ENCODE measurements around the gene RUNX1. TPM values are rescaled to one million over a fixed set of nuclear protein-coding genes. Genes with fewer than 3 reads are reported as not detected.

RUNX1 gene
- total RNA-seq, 1 experiment from 2014 or later, result 0.52 TPM

DNA sequence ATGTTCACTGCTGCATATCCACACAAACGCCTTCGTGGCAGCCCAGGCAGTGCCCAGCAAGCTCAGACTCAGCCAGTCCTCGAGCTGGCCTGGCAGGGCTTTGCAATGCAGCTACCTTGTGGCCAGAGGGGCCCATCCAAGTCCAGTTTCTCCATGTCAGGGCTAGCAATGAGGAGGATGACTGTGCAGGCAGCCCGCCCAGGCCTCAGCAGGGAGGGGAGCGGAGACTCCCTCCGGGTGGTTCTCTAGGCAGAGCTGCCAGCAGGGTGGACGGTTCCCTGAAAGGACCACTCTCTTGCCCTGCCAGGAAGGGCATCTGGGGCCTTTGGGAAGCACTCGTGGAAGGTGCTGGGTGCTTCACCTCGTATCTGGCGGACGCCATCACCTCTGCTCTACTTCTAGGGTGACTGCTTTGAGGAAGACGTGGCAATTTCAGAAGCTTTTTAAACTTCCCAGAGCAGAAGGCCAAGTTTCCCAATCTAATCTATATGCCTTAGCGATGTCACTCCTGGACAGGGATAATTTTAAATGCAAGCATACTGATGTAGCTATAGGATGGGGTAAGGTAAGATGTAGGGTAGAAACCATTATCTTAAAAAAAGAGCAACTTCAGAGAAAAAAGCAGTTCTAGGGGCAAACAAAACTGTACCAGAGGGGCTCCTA lies 56.2 kb downstream of the RUNX1 start:
- BruUV-seq (replicated peaks), result no TSS peak
- peaks cover 9% of the 10 kb centered on the region for H3K27me3 ChIP-seq (replicated peaks; ENCODE audit: insufficient read depth, low read depth, low read length, poor library complexity)
- CTCF ChIA-PET, result no interaction called here

DNA sequence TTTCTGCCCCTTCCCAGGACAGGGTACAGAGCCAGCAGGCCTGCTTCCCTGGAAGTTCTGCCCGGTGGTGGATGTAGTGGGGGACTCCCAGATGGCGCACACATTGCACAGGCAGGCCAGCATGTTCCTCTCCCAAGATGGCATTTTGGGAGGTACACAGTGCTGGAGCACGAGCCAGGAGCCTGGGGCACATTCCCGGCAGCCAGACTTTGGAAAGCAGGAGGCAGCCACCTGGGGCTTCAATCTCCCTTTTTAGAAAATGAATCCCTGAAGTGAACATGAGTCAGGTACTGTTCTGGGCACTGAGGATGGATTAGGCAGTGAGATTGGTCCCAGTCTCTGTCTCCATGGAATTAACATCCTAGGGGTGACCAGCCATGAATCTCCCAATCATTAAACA lies 56.9 kb downstream of the RUNX1 start:
- Histone ChIP-seq H3K36me3 (ENCODE audit: insufficient read depth, low read length, poor library complexity, severe bottlenecking) (no peaks in the 10 kb centered on the region), H3K27me3 (replicated peaks; ENCODE audit: insufficient read depth, low read depth, low read length, poor library complexity) (peaks cover 15% of the 10 kb centered on the region), H3K4me1 (ENCODE audit: insufficient read depth, low read length, poor library complexity, severe bottlenecking) (no peaks in the 10 kb centered on the region), H3K4me3 (ENCODE audit: low read depth, low read length, poor library complexity, severe bottlenecking) (no peak overlapping the region), H3K27ac (ENCODE audit: low read depth, low read length, poor library complexity, severe bottlenecking) (no peak overlapping the region), H3K9me3 (ENCODE audit: low read depth, low read length, poor library complexity, severe bottlenecking) (no peaks in the 10 kb centered on the region)
- no peak for DNase-seq (ENCODE audit: low spot score)
- BruUV-seq (replicated peaks), result no TSS peak
- ChIA-PET CTCF (no interaction called here), POLR2A (ENCODE audit: low non-redundant PET) (no interaction called here)
- TF ChIP-seq EZH2 (IDR thresholded peaks at IDR 0.05; ENCODE audit: borderline replicate concordance, low read depth, low read length, poor library complexity, severe bottlenecking), result no peak
- TF ChIP-seq, protein P1, sequence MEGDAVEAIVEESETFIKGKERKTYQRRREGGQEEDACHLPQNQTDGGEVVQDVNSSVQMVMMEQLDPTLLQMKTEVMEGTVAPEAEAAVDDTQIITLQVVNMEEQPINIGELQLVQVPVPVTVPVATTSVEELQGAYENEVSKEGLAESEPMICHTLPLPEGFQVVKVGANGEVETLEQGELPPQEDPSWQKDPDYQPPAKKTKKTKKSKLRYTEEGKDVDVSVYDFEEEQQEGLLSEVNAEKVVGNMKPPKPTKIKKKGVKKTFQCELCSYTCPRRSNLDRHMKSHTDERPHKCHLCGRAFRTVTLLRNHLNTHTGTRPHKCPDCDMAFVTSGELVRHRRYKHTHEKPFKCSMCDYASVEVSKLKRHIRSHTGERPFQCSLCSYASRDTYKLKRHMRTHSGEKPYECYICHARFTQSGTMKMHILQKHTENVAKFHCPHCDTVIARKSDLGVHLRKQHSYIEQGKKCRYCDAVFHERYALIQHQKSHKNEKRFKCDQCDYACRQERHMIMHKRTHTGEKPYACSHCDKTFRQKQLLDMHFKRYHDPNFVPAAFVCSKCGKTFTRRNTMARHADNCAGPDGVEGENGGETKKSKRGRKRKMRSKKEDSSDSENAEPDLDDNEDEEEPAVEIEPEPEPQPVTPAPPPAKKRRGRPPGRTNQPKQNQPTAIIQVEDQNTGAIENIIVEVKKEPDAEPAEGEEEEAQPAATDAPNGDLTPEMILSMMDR (conservative IDR thresholded peaks at IDR 0.05; ENCODE audit: low read depth, low read length), result no peak
- intact Hi-C loops (cut with micrococcal nuclease; ENCODE audit: unreplicated experiment), result no loop called here

More for the DNA sequence above, 56.2 kb downstream of the RUNX1 start:
- Histone ChIP-seq H3K27ac (ENCODE audit: low read depth, low read length, poor library complexity, severe bottlenecking) (no peak overlapping the region), H3K4me1 (ENCODE audit: insufficient read depth, low read length, poor library complexity, severe bottlenecking) (no peaks in the 10 kb centered on the region), H3K4me3 (ENCODE audit: low read depth, low read length, poor library complexity, severe bottlenecking) (no peak overlapping the region), H3K36me3 (ENCODE audit: insufficient read depth, low read length, poor library complexity, severe bottlenecking) (no peaks in the 10 kb centered on the region), H3K9me3 (ENCODE audit: low read depth, low read length, poor library complexity, severe bottlenecking) (no peaks in the 10 kb centered on the region)
- POLR2A ChIA-PET (ENCODE audit: low non-redundant PET), result no interaction called here
- DNase-seq (ENCODE audit: low spot score), result no peak
- TF ChIP-seq EZH2 (IDR thresholded peaks at IDR 0.05; ENCODE audit: borderline replicate concordance, low read depth, low read length, poor library complexity, severe bottlenecking), result no peak
- TF ChIP-seq, protein P1 (conservative IDR thresholded peaks at IDR 0.05; ENCODE audit: low read depth, low read length), result no peak
- intact Hi-C loops (cut with micrococcal nuclease; ENCODE audit: unreplicated experiment), result no loop called here

DNA sequence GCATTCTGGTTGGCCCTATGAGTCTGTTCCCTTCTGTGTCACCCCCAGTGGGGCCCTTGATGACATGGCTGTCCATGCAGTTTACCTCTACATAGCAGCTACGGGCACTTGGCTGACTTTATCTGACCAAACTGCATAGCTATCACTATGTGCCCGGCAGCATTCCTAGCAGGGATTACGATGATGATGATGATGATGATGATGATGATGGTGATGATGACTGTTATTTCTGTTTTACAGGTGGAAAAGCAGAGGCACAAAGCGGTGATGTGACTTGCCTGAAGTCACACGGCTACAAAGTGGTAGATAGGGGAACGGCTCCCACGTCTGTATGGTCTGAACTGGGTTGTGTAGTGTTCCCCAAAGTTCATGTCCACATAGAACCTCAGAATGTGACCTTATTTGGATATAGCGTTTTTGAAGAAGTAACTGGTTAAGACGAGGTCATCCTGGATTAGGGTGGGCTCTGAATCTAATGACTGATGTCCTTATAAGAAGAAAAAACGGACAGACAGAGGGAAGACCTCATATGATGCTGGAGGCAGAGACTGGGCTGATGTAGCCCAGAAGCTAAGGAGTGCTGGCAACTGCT lies 57.6 kb downstream of the RUNX1 start:
- Histone ChIP-seq H3K36me3 (ENCODE audit: insufficient read depth, low read length, poor library complexity, severe bottlenecking) (no peaks in the 10 kb centered on the region), H3K4me1 (ENCODE audit: insufficient read depth, low read length, poor library complexity, severe bottlenecking) (no peaks in the 10 kb centered on the region), H3K4me3 (ENCODE audit: low read depth, low read length, poor library complexity, severe bottlenecking) (no peak overlapping the region), H3K27me3 (replicated peaks; ENCODE audit: insufficient read depth, low read depth, low read length, poor library complexity) (peaks cover 20% of the 10 kb centered on the region), H3K27ac (ENCODE audit: low read depth, low read length, poor library complexity, severe bottlenecking) (no peak overlapping the region), H3K9me3 (ENCODE audit: low read depth, low read length, poor library complexity, severe bottlenecking) (no peaks in the 10 kb centered on the region)
- no peak for DNase-seq (ENCODE audit: low spot score)
- TF ChIP-seq, protein P1 (conservative IDR thresholded peaks at IDR 0.05; ENCODE audit: low read depth, low read length), result no peak
- TF ChIP-seq EZH2 (IDR thresholded peaks at IDR 0.05; ENCODE audit: borderline replicate concordance, low read depth, low read length, poor library complexity, severe bottlenecking), result no peak
- POLR2A ChIA-PET (ENCODE audit: low non-redundant PET), result no interaction called here
- BruUV-seq (replicated peaks), result no TSS peak
- intact Hi-C loops (cut with micrococcal nuclease; ENCODE audit: unreplicated experiment), result no loop called here
- CTCF ChIA-PET, result no interaction called here

Data from A673 (cell line).